H1 (cell line): Measurements from ENCODE around the gene ASPDH. TPM values are rescaled to one million over a fixed set of nuclear protein-coding genes. Genes with fewer than 3 reads are reported as not detected.
A peak's percentile ranks its signal among the peaks of the same experiment; 100 is the strongest.

Experiments used
- CTBP2 ChIP-seq: IDR thresholded peaks from 2 replicates; pipeline ENCODE4 v1.7.0; 2011; ENCODE audit warnings: borderline replicate concordance, mild to moderate bottlenecking, moderate library complexity, mixed read lengths, low read length; ENCODE audit not compliant: insufficient read depth, insufficient read length
- JUND ChIP-seq: IDR thresholded peaks from 2 replicates; pipeline ENCODE4 v1.6.1; 2011; ENCODE audit warnings: mild to moderate bottlenecking, improper control_type of control experiment, low read length
- KDM4A ChIP-seq: IDR thresholded peaks from one replicate; pipeline ENCODE4 v1.7.1; 2012; ENCODE audit warnings: low read depth, mild to moderate bottlenecking, moderate library complexity, low read length, inconsistent platforms; ENCODE audit not compliant: severe bottlenecking
- MAFK ChIP-seq: IDR thresholded peaks from 2 replicates; pipeline ENCODE4 v1.6.1; 2012; ENCODE audit warnings: low read depth, mild to moderate bottlenecking, improper control_type of control experiment, low read length
- POLR2A ChIP-seq, 2 experiments: IDR thresholded peaks; 1 replicate in 1 of 2; 2 replicates in 1 of 2; pipeline ENCODE4 v1.6.1; 2011; ENCODE audit warnings: low read depth in 2 of 2, low read length in 2 of 2, mild to moderate bottlenecking in 2 of 2; ENCODE audit errors: control extremely low read depth in 1 of 2
- POU5F1 ChIP-seq: IDR thresholded peaks from 2 replicates; pipeline ENCODE4 v1.6.1; 2011; ENCODE audit warnings: low read depth, mild to moderate bottlenecking, low read length, moderate library complexity
- RAD21 ChIP-seq, 2 experiments: IDR thresholded peaks in 1 of 2; conservative IDR thresholded peaks in 1 of 2; 2 replicates each; pipeline ENCODE4 v1.6.1; 2011; ENCODE audit warnings: low read depth in 2 of 2, low read length in 2 of 2, improper control_type of control experiment in 1 of 2, inconsistent platforms in 1 of 2, mild to moderate bottlenecking in 1 of 2, moderate library complexity in 1 of 2
- RXRA ChIP-seq: IDR thresholded peaks from 2 replicates; pipeline ENCODE4 v1.6.1; 2011; ENCODE audit warnings: low read depth, mild to moderate bottlenecking, low read length, moderate library complexity; ENCODE audit not compliant: insufficient read depth
- YY1 ChIP-seq: IDR thresholded peaks from 2 replicates; pipeline ENCODE4 v1.6.1; 2011; ENCODE audit warnings: low read depth, mild to moderate bottlenecking, low read length
- ZNF274 ChIP-seq: IDR thresholded peaks from 2 replicates; pipeline ENCODE4 v1.7.0; 2012; ENCODE audit warnings: low read length, borderline replicate concordance; ENCODE audit errors: extremely low read depth
- polyA plus RNA-seq, 7 experiments: library from polyadenylated mRNA; depleted of rRNA in 3 of 7; stranded (reverse) in 5 of 7; unstranded in 2 of 7; fragments of >200 nt in 5 of 7; fragments of 200-250 nt in 2 of 7; gene quantifications; 1 replicate in 5 of 7; 2 replicates in 1 of 7; 4 replicates in 1 of 7; pipeline versions ENCODE4 v1.2.1 to v1.2.3, GENCODE V29; 2011 to 2013; ENCODE audit warnings: missing spikeins in 2 of 7, mixed read lengths in 2 of 7
- total RNA-seq: library from RNA; stranded (reverse); fragmentation: NEBNext Ultra II Directional; extraction: Animal tissue kit (Norgen Biotek cat#: 25700); gene quantifications from 2 replicates; pipeline ENCODE4 v1.2.1, GENCODE V29; 2021
- TF ChIP-seq, protein P1 (sequence below): IDR thresholded peaks from 2 replicates; pipeline ENCODE4 v1.6.1; 2012; ENCODE audit warnings: inconsistent platforms
- TF ChIP-seq, protein P2 (sequence below): IDR thresholded peaks from 2 replicates; pipeline ENCODE4 v1.6.1; 2011; ENCODE audit warnings: low read depth, mild to moderate bottlenecking, low read length; ENCODE audit not compliant: insufficient read depth
- TF ChIP-seq, protein P3 (sequence below): IDR thresholded peaks from 2 replicates; pipeline ENCODE4 v1.6.1; 2012; ENCODE audit warnings: low read length, inconsistent platforms
- TF ChIP-seq, protein P4 (sequence below): IDR thresholded peaks from 2 replicates; pipeline ENCODE4 v1.6.1; 2012; ENCODE audit warnings: inconsistent platforms
- TF ChIP-seq, protein P5 (sequence below), 3 experiments: IDR thresholded peaks; 1 replicate in 2 of 3; 2 replicates in 1 of 3; pipeline versions ENCODE4 v1.5.1 to v1.6.1; 2011; ENCODE audit warnings: low read length in 3 of 3, mild to moderate bottlenecking in 3 of 3, inconsistent platforms in 2 of 3, low read depth in 1 of 3, moderate library complexity in 1 of 3; ENCODE audit not compliant: insufficient read depth in 1 of 3; ENCODE audit errors: control extremely low read depth in 1 of 3

The ASPDH gene
- total and polyA plus RNA-seq, 2 of the 8 experiments (the other 6 are each of a cell fraction or from before 2014, with no cell fraction given) = not detected

GRCh38 chr19:50486823-50487515 is 26.7 kb downstream of the ASPDH start (continued):
- TF ChIP-seq, protein P1, sequence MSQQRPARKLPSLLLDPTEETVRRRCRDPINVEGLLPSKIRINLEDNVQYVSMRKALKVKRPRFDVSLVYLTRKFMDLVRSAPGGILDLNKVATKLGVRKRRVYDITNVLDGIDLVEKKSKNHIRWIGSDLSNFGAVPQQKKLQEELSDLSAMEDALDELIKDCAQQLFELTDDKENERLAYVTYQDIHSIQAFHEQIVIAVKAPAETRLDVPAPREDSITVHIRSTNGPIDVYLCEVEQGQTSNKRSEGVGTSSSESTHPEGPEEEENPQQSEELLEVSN = no peak
- TF ChIP-seq RXRA = no peak
- no peak for TF ChIP-seq KDM4A
- TF ChIP-seq POLR2A (IDR thresholded peaks at IDR 0.05; ENCODE audit: control extremely low read depth in 1 of 2, low read depth in 2 of 2, low read length in 2 of 2) = no peak
- TF ChIP-seq MAFK = no peak
- TF ChIP-seq, protein P2, sequence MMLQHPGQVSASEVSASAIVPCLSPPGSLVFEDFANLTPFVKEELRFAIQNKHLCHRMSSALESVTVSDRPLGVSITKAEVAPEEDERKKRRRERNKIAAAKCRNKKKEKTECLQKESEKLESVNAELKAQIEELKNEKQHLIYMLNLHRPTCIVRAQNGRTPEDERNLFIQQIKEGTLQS = no peak
- no peak for TF ChIP-seq CTBP2
- TF ChIP-seq, protein P3, sequence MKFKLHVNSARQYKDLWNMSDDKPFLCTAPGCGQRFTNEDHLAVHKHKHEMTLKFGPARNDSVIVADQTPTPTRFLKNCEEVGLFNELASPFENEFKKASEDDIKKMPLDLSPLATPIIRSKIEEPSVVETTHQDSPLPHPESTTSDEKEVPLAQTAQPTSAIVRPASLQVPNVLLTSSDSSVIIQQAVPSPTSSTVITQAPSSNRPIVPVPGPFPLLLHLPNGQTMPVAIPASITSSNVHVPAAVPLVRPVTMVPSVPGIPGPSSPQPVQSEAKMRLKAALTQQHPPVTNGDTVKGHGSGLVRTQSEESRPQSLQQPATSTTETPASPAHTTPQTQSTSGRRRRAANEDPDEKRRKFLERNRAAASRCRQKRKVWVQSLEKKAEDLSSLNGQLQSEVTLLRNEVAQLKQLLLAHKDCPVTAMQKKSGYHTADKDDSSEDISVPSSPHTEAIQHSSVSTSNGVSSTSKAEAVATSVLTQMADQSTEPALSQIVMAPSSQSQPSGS = peak; percentile 85
- TF ChIP-seq ZNF274 = no peak
- peak; percentile 36; the same call in 1 of the 2 replicates for TF ChIP-seq YY1
- TF ChIP-seq JUND = peak; percentile 75
- TF ChIP-seq RAD21 (IDR thresholded peaks at IDR 0.05 in 1 of 2, conservative IDR thresholded peaks at IDR 0.05 in 1 of 2; ENCODE audit: low read depth in 2 of 2, low read length in 2 of 2) = peak; percentile 82 to 85
- peak; percentile 58; the same call in 1 of the 2 replicates for TF ChIP-seq POU5F1
- TF ChIP-seq, protein P4, sequence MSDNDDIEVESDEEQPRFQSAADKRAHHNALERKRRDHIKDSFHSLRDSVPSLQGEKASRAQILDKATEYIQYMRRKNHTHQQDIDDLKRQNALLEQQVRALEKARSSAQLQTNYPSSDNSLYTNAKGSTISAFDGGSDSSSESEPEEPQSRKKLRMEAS = peak; percentile 35; the same call in 1 of the 2 replicates
- TF ChIP-seq, protein P5, sequence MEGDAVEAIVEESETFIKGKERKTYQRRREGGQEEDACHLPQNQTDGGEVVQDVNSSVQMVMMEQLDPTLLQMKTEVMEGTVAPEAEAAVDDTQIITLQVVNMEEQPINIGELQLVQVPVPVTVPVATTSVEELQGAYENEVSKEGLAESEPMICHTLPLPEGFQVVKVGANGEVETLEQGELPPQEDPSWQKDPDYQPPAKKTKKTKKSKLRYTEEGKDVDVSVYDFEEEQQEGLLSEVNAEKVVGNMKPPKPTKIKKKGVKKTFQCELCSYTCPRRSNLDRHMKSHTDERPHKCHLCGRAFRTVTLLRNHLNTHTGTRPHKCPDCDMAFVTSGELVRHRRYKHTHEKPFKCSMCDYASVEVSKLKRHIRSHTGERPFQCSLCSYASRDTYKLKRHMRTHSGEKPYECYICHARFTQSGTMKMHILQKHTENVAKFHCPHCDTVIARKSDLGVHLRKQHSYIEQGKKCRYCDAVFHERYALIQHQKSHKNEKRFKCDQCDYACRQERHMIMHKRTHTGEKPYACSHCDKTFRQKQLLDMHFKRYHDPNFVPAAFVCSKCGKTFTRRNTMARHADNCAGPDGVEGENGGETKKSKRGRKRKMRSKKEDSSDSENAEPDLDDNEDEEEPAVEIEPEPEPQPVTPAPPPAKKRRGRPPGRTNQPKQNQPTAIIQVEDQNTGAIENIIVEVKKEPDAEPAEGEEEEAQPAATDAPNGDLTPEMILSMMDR (IDR thresholded peaks at IDR 0.05; ENCODE audit: control extremely low read depth in 1 of 3, insufficient read depth in 1 of 3, low read depth in 1 of 3, low read length in 3 of 3) = peak; percentile 84 to 98 (median 94)
